Left lung (tissue), 10 donors: ENCODE results near the gene TOP2A. TPM values are rescaled to one million over a fixed set of nuclear protein-coding genes. Genes with fewer than 3 reads are reported as not detected.

ENCODE experiments used
- ATAC-seq: fragments of 200-7000 bp; cut with Tn5 transposase; one replicate; pipeline ENCODE4 v1.9.1; 2020; ENCODE audit warnings: moderate library complexity
- DNase-seq, 4 donors: peaks; one replicate each; pipeline ENCODE4 v3.0.0-alpha.2; 2013 to 2020
- H3K27ac ChIP-seq, 2 donors: fragments of 200-600 bp; sonication (generic) in 1 of 2; one replicate each; pipeline versions ENCODE4 v1.5.0 to v1.8.0; 2020 to 2021
- H3K27me3 ChIP-seq, 2 donors: fragments of 200-600 bp; sonication (generic) in 1 of 2; one replicate each; pipeline versions ENCODE4 v1.5.0 to v1.8.0; 2020 to 2021
- H3K36me3 ChIP-seq, 2 donors: fragments of 200-600 bp; sonication (generic) in 1 of 2; one replicate each; pipeline versions ENCODE4 v1.5.0 to v1.8.0; 2020 to 2021
- H3K4me1 ChIP-seq, 2 donors: fragments of 200-600 bp; one replicate each; pipeline ENCODE4 v1.8.0; 2021
- H3K4me3 ChIP-seq, 2 donors: fragments of 200-600 bp; sonication (generic) in 1 of 2; one replicate each; pipeline versions ENCODE4 v1.5.0 to v1.8.0; 2020 to 2021; ENCODE audit warnings: mild to moderate bottlenecking in 1 of 2
- H3K9me3 ChIP-seq, 2 donors: fragments of 200-600 bp; sonication (generic) in 1 of 2; one replicate each; pipeline versions ENCODE4 v1.5.0 to v1.8.0; 2020 to 2021
- intact Hi-C, 2 donors: fragments of 100-400 bp; cut with DNase I; formaldehyde crosslinking; loops; one replicate each; pipeline versions ENCODE4 v1.11.2 to v1.14.2; 2022
- polyA plus RNA-seq, 6 donors: library from polyadenylated mRNA; unstranded; fragments of 120-200 nt; gene quantifications; one replicate each; pipeline ENCODE4 v1.2.1, GENCODE V29; 2013; ENCODE audit not compliant: insufficient read length in 6 of 6
- total RNA-seq, 2 donors: library from RNA; stranded (reverse); fragmentation: NEBNext Ultra II Directional; extraction: Animal tissue kit (Norgen Biotek cat#: 25700); gene quantifications; one replicate each; pipeline ENCODE4 v1.2.1, GENCODE V29; 2021
- TF ChIP-seq, protein P1 (sequence below), 2 donors: fragments of 200-600 bp; sonication (generic) in 1 of 2; IDR thresholded peaks; one replicate each; pipeline versions ENCODE4 v1.5.0 to v1.8.0; 2021; ENCODE audit warnings: antibody characterized with exemption in 2 of 2
- donor health status: DM: no; HTN: yes; CAD: no.
- donor health status: DM: no; HTN: no; CAD: no.

Gene TOP2A
- total and polyA plus RNA-seq, 8 donors = 18.1 to 314 (median 139) TPM

DNA sequence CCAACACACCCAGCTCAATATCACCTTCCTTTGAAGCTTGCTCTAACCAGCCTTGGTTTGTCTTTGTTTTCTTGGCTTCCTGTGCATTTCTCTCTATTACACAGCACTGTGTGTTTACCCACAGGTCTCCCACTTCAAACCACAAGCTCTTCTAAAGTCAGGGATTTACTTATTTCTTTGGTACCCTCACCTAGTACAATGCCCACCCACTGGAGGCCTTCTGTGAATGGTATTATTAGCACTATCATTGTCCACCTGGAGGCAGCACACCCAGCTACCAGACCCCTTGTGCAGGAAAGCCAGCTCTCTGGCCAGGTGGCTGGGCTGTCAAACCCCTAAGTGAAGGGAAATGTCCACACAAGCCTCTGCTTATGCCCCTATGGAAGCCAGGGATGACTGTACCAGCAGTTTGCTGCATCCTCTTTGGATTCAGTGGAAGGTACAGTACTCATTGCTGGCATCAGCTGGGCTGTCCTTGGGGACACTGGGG, 9.4 kb upstream of the TOP2A start:
- TF ChIP-seq, protein P1, sequence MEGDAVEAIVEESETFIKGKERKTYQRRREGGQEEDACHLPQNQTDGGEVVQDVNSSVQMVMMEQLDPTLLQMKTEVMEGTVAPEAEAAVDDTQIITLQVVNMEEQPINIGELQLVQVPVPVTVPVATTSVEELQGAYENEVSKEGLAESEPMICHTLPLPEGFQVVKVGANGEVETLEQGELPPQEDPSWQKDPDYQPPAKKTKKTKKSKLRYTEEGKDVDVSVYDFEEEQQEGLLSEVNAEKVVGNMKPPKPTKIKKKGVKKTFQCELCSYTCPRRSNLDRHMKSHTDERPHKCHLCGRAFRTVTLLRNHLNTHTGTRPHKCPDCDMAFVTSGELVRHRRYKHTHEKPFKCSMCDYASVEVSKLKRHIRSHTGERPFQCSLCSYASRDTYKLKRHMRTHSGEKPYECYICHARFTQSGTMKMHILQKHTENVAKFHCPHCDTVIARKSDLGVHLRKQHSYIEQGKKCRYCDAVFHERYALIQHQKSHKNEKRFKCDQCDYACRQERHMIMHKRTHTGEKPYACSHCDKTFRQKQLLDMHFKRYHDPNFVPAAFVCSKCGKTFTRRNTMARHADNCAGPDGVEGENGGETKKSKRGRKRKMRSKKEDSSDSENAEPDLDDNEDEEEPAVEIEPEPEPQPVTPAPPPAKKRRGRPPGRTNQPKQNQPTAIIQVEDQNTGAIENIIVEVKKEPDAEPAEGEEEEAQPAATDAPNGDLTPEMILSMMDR (IDR thresholded peaks at IDR 0.05) = no peak
- no peak overlapping the region for H3K27ac ChIP-seq
- no peaks in the 10 kb centered on the region for H3K9me3 ChIP-seq
- intact Hi-C loops = no loop called here
- no peaks in the 10 kb centered on the region for H3K36me3 ChIP-seq
- ATAC-seq (no peak), DNase-seq (peak in 1 of 4 donors; percentile 12)
- no peaks in the 10 kb centered on the region for H3K27me3 ChIP-seq
- H3K4me1 ChIP-seq = peaks cover 0 to 5% of the 10 kb centered on the region in 2 donors
- H3K4me3 ChIP-seq = no peak overlapping the region

DNA sequence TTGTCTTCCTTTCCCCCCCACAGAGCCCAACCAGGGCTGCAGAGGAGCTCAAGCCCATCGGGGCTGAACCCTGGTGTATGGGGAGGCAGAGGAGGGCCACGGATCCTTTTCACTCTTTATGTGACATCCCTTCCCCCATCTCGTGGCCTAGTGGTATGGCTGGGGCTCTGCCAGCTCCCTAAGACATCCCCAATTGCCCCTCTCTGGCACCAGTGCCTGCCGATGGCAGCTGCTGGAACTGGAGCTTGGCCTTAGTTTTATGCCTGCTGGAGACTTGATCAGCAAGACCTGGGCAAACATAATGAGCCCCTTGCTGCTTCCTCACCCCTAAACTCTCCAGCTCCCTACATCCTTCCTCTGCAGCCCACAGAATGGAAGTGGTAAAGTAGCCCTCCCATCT, 8.0 kb upstream of the TOP2A start:
- peak in 1 of 4 donors; percentile 20 for DNase-seq
- TF ChIP-seq, protein P1 (IDR thresholded peaks at IDR 0.05) = no peak
- Histone ChIP-seq H3K9me3 (no peaks in the 10 kb centered on the region), H3K4me1 (peaks cover 0 to 5% of the 10 kb centered on the region in 2 donors), H3K27me3 (no peaks in the 10 kb centered on the region), H3K27ac (no peak overlapping the region), H3K4me3 (no peak overlapping the region), H3K36me3 (no peaks in the 10 kb centered on the region)
- intact Hi-C loops = no loop called here
- ATAC-seq = no peak

DNA sequence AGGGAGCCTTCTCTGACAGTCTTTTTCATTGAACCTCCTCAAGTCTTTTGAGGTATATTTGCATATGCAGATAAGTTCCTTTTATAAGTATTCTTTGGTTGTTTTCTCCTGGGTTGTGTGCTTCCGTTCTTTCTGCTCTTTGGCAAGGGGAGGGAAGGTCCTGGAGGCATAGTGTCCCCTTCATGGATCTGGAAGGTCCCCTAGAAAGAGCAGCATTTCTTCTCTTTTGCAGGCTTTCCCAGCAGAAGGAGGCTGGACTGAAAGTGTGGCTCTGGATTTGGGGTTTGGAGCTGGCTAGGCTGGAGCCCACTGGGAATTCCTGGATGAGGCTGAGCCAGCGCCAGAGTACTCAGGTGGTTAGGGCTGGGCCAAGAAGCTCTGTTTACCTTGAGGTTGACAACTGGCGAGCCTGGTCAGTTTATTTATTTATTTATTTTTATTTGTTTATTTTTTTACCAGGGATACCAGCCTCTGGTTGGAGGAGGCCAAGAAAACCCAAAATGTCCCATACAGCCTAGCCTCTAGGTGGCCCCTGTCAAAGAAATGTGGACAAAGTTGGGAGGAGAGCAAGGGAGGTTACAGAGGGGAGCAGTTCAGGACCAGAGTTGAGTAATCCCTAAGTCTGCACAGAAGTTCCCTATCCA, 5.4 kb upstream of the TOP2A start:
- H3K36me3 ChIP-seq = no peaks in the 10 kb centered on the region
- no peaks in the 10 kb centered on the region for H3K9me3 ChIP-seq
- H3K27me3 ChIP-seq = no peaks in the 10 kb centered on the region
- TF ChIP-seq, protein P1 (IDR thresholded peaks at IDR 0.05) = no peak
- H3K4me3 ChIP-seq = no peak overlapping the region
- DNase-seq = no peak
- intact Hi-C loops = no loop called here
- no peak overlapping the region for H3K27ac ChIP-seq
- ATAC-seq = peak; percentile 23
- peaks cover 3 to 26% of the 10 kb centered on the region in 2 donors for H3K4me1 ChIP-seq

DNA sequence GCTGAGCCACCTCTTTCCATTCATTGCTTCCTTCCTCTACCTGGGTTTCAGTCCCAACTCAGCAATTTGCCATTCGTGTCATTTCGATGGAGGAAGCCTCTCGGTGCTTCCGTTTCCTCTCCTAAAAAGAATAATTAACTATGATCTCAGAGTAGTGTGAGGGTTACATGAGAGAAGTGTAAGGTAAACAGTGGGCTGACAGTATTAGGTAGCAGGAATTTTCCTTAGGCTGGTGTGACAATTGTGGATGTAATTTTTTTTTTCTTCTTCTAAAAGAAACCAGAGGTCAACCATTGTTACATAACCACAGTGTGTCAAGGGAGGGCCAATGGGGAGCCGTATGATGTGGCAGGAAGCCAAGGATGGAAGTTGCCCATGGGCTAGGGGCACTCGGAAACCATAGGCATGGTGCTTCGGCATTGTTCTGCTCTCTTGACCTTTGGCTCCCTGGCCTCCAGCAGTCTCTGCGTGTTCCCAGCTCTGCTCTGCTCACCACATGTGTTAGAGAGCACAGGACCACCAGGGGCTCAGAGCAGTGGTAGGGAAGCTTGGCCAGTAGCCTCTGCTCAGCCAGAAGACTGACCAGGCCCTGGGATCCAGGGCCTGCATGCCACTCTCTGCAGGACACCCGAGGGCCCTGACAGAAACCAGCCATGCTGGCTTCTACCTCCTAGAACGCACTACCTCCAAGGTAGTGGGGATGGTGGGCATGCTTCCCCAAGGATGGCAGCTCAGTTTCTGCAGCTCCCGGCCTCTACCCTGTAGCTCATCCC, 2.0 kb upstream of the TOP2A start:
- intact Hi-C loops = no loop called here
- no peaks in the 10 kb centered on the region for H3K9me3 ChIP-seq
- peak overlapping the region; percentile 21 to 49 for H3K27ac ChIP-seq
- H3K27me3 ChIP-seq = no peaks in the 10 kb centered on the region
- peak in 1 of 4 donors; percentile 57 for DNase-seq
- TF ChIP-seq, protein P1 (IDR thresholded peaks at IDR 0.05) = no peak
- no peaks in the 10 kb centered on the region for H3K36me3 ChIP-seq
- H3K4me3 ChIP-seq = no peak overlapping the region
- H3K4me1 ChIP-seq = peaks cover 3 to 54% of the 10 kb centered on the region in 2 donors
- ATAC-seq = peak; percentile 9

DNA sequence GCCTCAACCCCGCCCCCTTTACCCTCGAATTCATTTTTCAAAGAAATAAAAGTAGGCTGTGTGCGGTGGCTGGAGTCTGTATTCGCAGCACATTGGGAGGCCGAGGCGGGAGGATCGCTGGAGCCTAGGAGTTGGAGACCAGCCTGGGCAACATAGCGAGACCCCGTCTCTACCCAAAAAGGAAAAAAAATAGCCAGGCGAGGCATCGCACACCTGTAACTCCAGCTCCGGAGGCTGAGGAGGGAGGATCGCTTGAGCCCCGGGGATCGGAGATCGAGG, 671 bp upstream of the TOP2A start:
- intact Hi-C loops = no loop called here

More for the DNA sequence above, 671 bp upstream of the TOP2A start:
- Histone ChIP-seq H3K36me3 (no peaks in the 10 kb centered on the region), H3K27me3 (no peaks in the 10 kb centered on the region), H3K9me3 (no peaks in the 10 kb centered on the region), H3K4me1 (peaks cover 3 to 51% of the 10 kb centered on the region in 2 donors), H3K27ac (peak overlapping the region; percentile 42 to 63), H3K4me3 (peak overlapping the region; percentile 42 to 73)
- DNase-seq (peak in 1 of 4 donors; percentile 48), ATAC-seq (no peak)
- TF ChIP-seq, protein P1 (IDR thresholded peaks at IDR 0.05) = no peak
